B cell (primary cell): Measurements from ENCODE around the gene ANP32D. TPM values are rescaled to one million over a fixed set of nuclear protein-coding genes. Genes with fewer than 3 reads are reported as not detected.
"Not testable (repeated sequence)": the region's sequence is repeated elsewhere in the genome, so short reads cannot be mapped to it uniquely, and the experiment has no call there.

Source experiments
- ATAC-seq: fragments of 200-7000 bp; cut with Tn5 transposase; one replicate; pipeline ENCODE4 v1.10.0; 2021; ENCODE audit warnings: low read depth, mild to moderate bottlenecking, moderate number of reproducible peaks, moderate library complexity
- CTCF ChIA-PET: fragments of 350-600 bp; sonication (Branson Sonifier 250); formaldehyde crosslinking; loops from one replicate; lab custom pipeline; 2021; ENCODE audit warnings: antibody characterized with exemption, inconsistent platforms; lab: Charles Lee
- POLR2A ChIA-PET: fragments of 350-600 bp; sonication (Branson Sonifier 250); formaldehyde crosslinking; loops from one replicate; lab custom pipeline; 2021; ENCODE audit warnings: antibody characterized with exemption; lab: Charles Lee
- DNase-seq: peaks from one replicate; pipeline ENCODE4 v3.0.0; 2013
- H2AFZ ChIP-seq: 2 replicates; pipeline ENCODE4 v1.6.1; 2012; ENCODE audit warnings: mild to moderate bottlenecking, low read depth, low read length; ENCODE audit not compliant: insufficient read depth, poor library complexity, severe bottlenecking
- H3K27ac ChIP-seq, 2 donors: 1 replicate in 1 of 2; 2 replicates in 1 of 2; pipeline ENCODE4 v1.5.1; 2012 to 2013; ENCODE audit warnings: low read length in 2 of 2, mild to moderate bottlenecking in 2 of 2, moderate library complexity in 1 of 2
- H3K27me3 ChIP-seq, 4 experiments: fragments of 200-600 bp in 1 of 4; sonication (generic) in 1 of 4; replicated peaks in 1 of 4; 1 replicate in 2 of 4; 2 replicates in 2 of 4; pipeline versions ENCODE4 v1.6.1 to v1.7.0; 2013 to 2016; ENCODE audit warnings: low read length in 3 of 4, mild to moderate bottlenecking in 2 of 4, mixed read lengths in 1 of 4, moderate library complexity in 1 of 4; ENCODE audit not compliant: insufficient read depth in 4 of 4, control insufficient read depth in 3 of 4; ENCODE audit errors: control extremely low read depth in 1 of 4
- H3K36me3 ChIP-seq, 2 experiments: replicated peaks in 1 of 2; 1 replicate in 1 of 2; 2 replicates in 1 of 2; pipeline versions ENCODE4 v1.6.1 to v1.7.1; 2013; ENCODE audit warnings: low read length in 1 of 2; ENCODE audit not compliant: insufficient read depth in 2 of 2, control insufficient read depth in 1 of 2; ENCODE audit errors: control extremely low read depth in 1 of 2, extremely low read depth in 1 of 2
- H3K4me1 ChIP-seq, 2 donors: fragments of 200-600 bp in 1 of 2; sonication (generic) in 1 of 2; 1 replicate in 1 of 2; 2 replicates in 1 of 2; pipeline versions ENCODE4 v1.5.1 to v1.6.1; 2013 to 2017; ENCODE audit warnings: low read length in 2 of 2; ENCODE audit not compliant: control insufficient read depth in 2 of 2, insufficient read depth in 2 of 2
- H3K4me2 ChIP-seq: replicated peaks from 2 replicates; pipeline ENCODE3; 2012; ENCODE audit warnings: mild to moderate bottlenecking, low read depth, low read length; ENCODE audit not compliant: poor library complexity, severe bottlenecking
- H3K4me3 ChIP-seq, 5 experiments: fragments of 200-600 bp in 1 of 5; sonication (generic) in 1 of 5; 1 replicate in 3 of 5; 2 replicates in 2 of 5; pipeline versions ENCODE4 v1.5.1 to v1.7.0; 2011 to 2016; ENCODE audit warnings: low read length in 4 of 5, mild to moderate bottlenecking in 4 of 5, low read depth in 2 of 5, control low read depth in 1 of 5, moderate library complexity in 1 of 5; ENCODE audit not compliant: insufficient read depth in 1 of 5; ENCODE audit errors: control extremely low read depth in 1 of 5, extremely low read depth in 1 of 5
- H3K79me2 ChIP-seq: fragments of 200-600 bp; sonication (generic); one replicate; pipeline ENCODE4 v1.6.0; 2016; ENCODE audit warnings: low read length; ENCODE audit not compliant: control insufficient read depth, insufficient read depth
- H3K9ac ChIP-seq: fragments of 200-600 bp; sonication (generic); 2 replicates; pipeline ENCODE4 v1.6.1; 2017; ENCODE audit warnings: mild to moderate bottlenecking, low read length, moderate library complexity
- H3K9me3 ChIP-seq, 3 donors: one replicate each; pipeline versions ENCODE4 v1.6.1 to v1.7.1; 2013; ENCODE audit warnings: low read length in 2 of 3; ENCODE audit not compliant: control insufficient read depth in 2 of 3, insufficient read depth in 1 of 3; ENCODE audit errors: control extremely low read depth in 1 of 3
- H4K20me1 ChIP-seq: 2 replicates; pipeline ENCODE4 v1.6.0; 2012; ENCODE audit warnings: mild to moderate bottlenecking, low read length; ENCODE audit not compliant: insufficient read depth, control insufficient read depth, poor library complexity, severe bottlenecking
- H3K27ac Mint-ChIP-seq: one replicate; pipeline ENCODE4 v1.8.0; 2021; ENCODE audit warnings: mixed read lengths
- H3K27me3 Mint-ChIP-seq: one replicate; pipeline ENCODE4 v1.8.0; 2021; ENCODE audit warnings: mixed read lengths
- H3K4me1 Mint-ChIP-seq: one replicate; pipeline ENCODE4 v1.8.0; 2021; ENCODE audit warnings: mixed read lengths
- H3K4me3 Mint-ChIP-seq: one replicate; pipeline ENCODE4 v1.8.0; 2021; ENCODE audit warnings: mixed read lengths
- H3K9me3 Mint-ChIP-seq: one replicate; pipeline ENCODE4 v1.8.0; 2022; ENCODE audit warnings: mixed read lengths; ENCODE audit not compliant: insufficient read depth
- CTCF ChIP-seq: fragments of 200-600 bp; IDR thresholded peaks from one replicate; pipeline ENCODE4 v1.8.0; 2022; ENCODE audit warnings: antibody characterized with exemption, mild to moderate bottlenecking
- EZH2 ChIP-seq: IDR thresholded peaks from 2 replicates; pipeline ENCODE4 v1.6.1; 2012; ENCODE audit warnings: borderline replicate concordance, low read depth, mild to moderate bottlenecking, moderate library complexity, low read length; ENCODE audit not compliant: insufficient read depth, poor library complexity, severe bottlenecking
- WGBS: methylation state at CpG from one replicate; pipeline ENCODE4 v1.1.5; 2013; ENCODE audit warnings: missing lambda C conversion rate; ENCODE audit not compliant: insufficient coverage; 5-methylcytosine and 5-hydroxymethylcytosine counted together
- intact Hi-C: fragments of 100-400 bp; cut with micrococcal nuclease; formaldehyde crosslinking; loops from one replicate; pipeline ENCODE4 v1.10.0; 2022
- polyA plus RNA-seq: library from polyadenylated mRNA; depleted of rRNA; stranded (reverse); fragments of >200 nt; gene quantifications from 2 replicates; pipeline ENCODE4 v1.2.3, GENCODE V29; 2012
- total RNA-seq, 2 donors: library from RNA; stranded (reverse); fragments of 120-200 nt in 1 of 2; gene quantifications; 1 replicate in 1 of 2; 2 replicates in 1 of 2; pipeline versions ENCODE4 v1.2.3 to v1.2.4, GENCODE V29; 2013 to 2022

ANP32D gene
- total and polyA plus RNA-seq, 2 donors (not counting 1 experiment from before 2014, with no cell fraction given): not detected

DNA sequence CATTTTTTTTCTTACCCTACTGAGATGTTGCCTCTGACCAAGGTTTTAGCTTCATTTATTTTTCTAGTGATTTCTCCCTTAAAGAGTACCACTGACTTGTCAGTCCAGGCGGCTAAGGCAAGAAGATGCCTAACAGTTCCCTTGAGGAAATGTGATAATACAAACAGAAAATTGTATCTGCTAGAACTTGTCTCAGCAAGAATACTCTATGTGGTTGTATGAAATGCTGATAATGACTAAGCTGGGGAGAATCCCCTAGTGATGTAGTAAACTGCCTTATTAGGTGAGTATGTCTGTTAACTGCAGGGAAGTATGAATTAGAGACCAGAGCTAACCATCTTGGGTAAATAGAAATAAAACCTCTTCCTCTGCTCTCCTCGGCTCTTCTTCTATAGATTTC lies 16.7 kb downstream of the ANP32D start:
- WGBS: 57% methylated on average over 1 of the region's 2 CpGs
- POLR2A ChIA-PET: no interaction called here
- no peaks in the 10 kb centered on the region for H3K4me1 Mint-ChIP-seq

GRCh38 chr12:48489456-48489855 lies 17.1 kb downstream of the ANP32D start:
- H4K20me1 ChIP-seq, H3K4me3 Mint-ChIP-seq, H3K9ac ChIP-seq, POLR2A ChIA-PET, intact Hi-C loops, H3K4me1 ChIP-seq, H3K27ac Mint-ChIP-seq, H3K4me3 ChIP-seq, H3K36me3 ChIP-seq, CTCF ChIA-PET, H3K27me3 ChIP-seq, H3K79me2 ChIP-seq, H3K27ac ChIP-seq, H3K9me3 ChIP-seq, H3K9me3 Mint-ChIP-seq, ATAC-seq, H3K4me2 ChIP-seq, H2AFZ ChIP-seq, DNase-seq, H3K4me1 Mint-ChIP-seq: not testable (repeated sequence)
- peaks cover 32% of the 10 kb centered on the region for H3K27me3 Mint-ChIP-seq
- 90% methylated on average over 6 of the region's 7 CpGs for WGBS

More for the DNA sequence above, 16.7 kb downstream of the ANP32D start:
- Mint-ChIP-seq H3K27me3 (peaks cover 32% of the 10 kb centered on the region), H3K4me3 (no peak overlapping the region), H3K9me3 (no peaks in the 10 kb centered on the region), H3K27ac (no peak overlapping the region)
- Histone ChIP-seq H3K9me3 (no peaks in the 10 kb centered on the region), H3K4me2 (no peak overlapping the region), H3K27me3 (peaks cover 0 to 7% (median 4%) of the 10 kb centered on the region in 4 experiments), H4K20me1 (no peaks in the 10 kb centered on the region), H3K79me2 (no peaks in the 10 kb centered on the region), H3K27ac (no peak overlapping the region), H2AFZ (no peak overlapping the region), H3K4me1 (no peaks in the 10 kb centered on the region), H3K9ac (no peak overlapping the region), H3K4me3 (no peak overlapping the region), H3K36me3 (no peaks in the 10 kb centered on the region)
- ATAC-seq (no peak), DNase-seq (no peak)
- TF ChIP-seq CTCF (no peak), EZH2 (no peak)
- intact Hi-C loops: no loop called here
- CTCF ChIA-PET: no interaction called here

DNA sequence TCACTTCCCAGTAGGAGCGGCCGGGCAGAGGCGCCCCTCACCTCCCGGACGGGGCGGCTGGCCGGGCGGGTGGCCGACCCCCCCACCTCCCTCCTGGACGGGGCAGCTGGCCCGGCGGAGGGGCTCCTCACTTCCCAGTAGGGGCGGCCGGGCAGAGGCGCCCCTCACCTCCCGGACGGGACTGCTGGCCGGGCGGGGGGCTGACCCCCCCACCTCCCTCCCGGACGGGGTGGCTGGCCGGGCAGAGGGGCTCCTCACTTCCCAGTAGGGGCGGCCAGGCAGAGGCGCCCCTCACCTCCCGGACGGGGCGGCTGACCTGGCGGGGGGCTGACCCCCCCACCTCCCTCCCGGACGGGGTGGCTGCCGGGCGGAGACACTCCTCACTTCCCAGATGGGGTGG lies 27.9 kb downstream of the ANP32D start:
- H2AFZ ChIP-seq, H3K27ac Mint-ChIP-seq, H3K4me1 ChIP-seq, H3K4me3 Mint-ChIP-seq, H3K27me3 ChIP-seq, intact Hi-C loops, POLR2A ChIA-PET, ATAC-seq, CTCF ChIA-PET, H3K9me3 ChIP-seq, H3K4me2 ChIP-seq, DNase-seq, H3K79me2 ChIP-seq, H3K9ac ChIP-seq, H3K9me3 Mint-ChIP-seq, H3K4me3 ChIP-seq, H4K20me1 ChIP-seq, H3K4me1 Mint-ChIP-seq, H3K27ac ChIP-seq, H3K36me3 ChIP-seq: not testable (repeated sequence)
- H3K27me3 Mint-ChIP-seq: peaks cover 15% of the 10 kb centered on the region
- WGBS: 98% methylated on average over 12 of the region's 32 CpGs
